OCI-LY3 (cell line): Measurements from ENCODE around the gene SNAP47.

ENCODE experiments used
- H2AFZ ChIP-seq: fragments of 200-600, 300-600 bp; shearing (Covaris generic); 2 replicates; pipeline ENCODE4 v1.6.0; 2014; ENCODE audit warnings: antibody characterized with exemption, low read depth, low read length
- H3K27ac ChIP-seq: fragments of 200-600, 300-600 bp; sonication (generic); 2 replicates; pipeline ENCODE4 v1.5.1; 2014; ENCODE audit warnings: mild to moderate bottlenecking, low read length, moderate library complexity, mixed read lengths
- H3K27me3 ChIP-seq: fragments of 200-600, 300-600 bp; sonication (generic); 2 replicates; pipeline ENCODE4 v1.6.1; 2014; ENCODE audit warnings: low read depth, low read length, mixed read lengths
- H3K36me3 ChIP-seq: fragments of 200-600, 300-600 bp; sonication (generic); replicated peaks from 2 replicates; pipeline ENCODE3; 2014; ENCODE audit warnings: low read depth, low read length, mixed read lengths
- H3K4me1 ChIP-seq: fragments of 300-600, 200-600 bp; sonication (generic); 2 replicates; pipeline ENCODE4 v1.6.1; 2014; ENCODE audit warnings: low read length, mixed read lengths
- H3K4me2 ChIP-seq: fragments of 200-600, 300-600 bp; sonication (generic); 2 replicates; pipeline ENCODE4 v1.6.1; 2014; ENCODE audit warnings: low read length, mixed read lengths
- H3K4me3 ChIP-seq: fragments of 300-600, 200-600 bp; sonication (generic); 2 replicates; pipeline ENCODE4 v1.5.1; 2014; ENCODE audit warnings: antibody characterized with exemption, mild to moderate bottlenecking, low read length, moderate library complexity
- H3K79me2 ChIP-seq: fragments of 300-600, 200-600 bp; shearing (Covaris generic); 2 replicates; pipeline ENCODE4 v1.6.1; 2014; ENCODE audit warnings: mild to moderate bottlenecking, low read length, mixed read lengths
- H3K9ac ChIP-seq: fragments of 300-600, 200-600 bp; shearing (Covaris generic); 2 replicates; pipeline ENCODE4 v1.6.0; 2014; ENCODE audit warnings: mild to moderate bottlenecking, low read length, moderate library complexity
- H3K9me3 ChIP-seq: fragments of 200-600, 300-600 bp; shearing (Covaris generic); 2 replicates; pipeline ENCODE4 v1.6.1; 2014; ENCODE audit warnings: low read length, mixed read lengths; ENCODE audit not compliant: insufficient read depth
- H4K20me1 ChIP-seq: fragments of 200-600, 300-600 bp; sonication (generic); 2 replicates; pipeline ENCODE4 v1.6.1; 2016; ENCODE audit warnings: low read length, mixed read lengths; ENCODE audit not compliant: insufficient read depth
- EZH2phosphoT487 ChIP-seq: fragments of 200-600 bp; shearing (Covaris generic); IDR thresholded peaks from 2 replicates; pipeline ENCODE4 v1.6.1; 2018; ENCODE audit warnings: antibody characterized with exemption, mixed run types, low read depth
- TF ChIP-seq, protein P1 (sequence below): fragments of 200-600, 300-600 bp; sonication (generic); IDR thresholded peaks from 2 replicates; pipeline ENCODE4 v1.5.1; 2014; ENCODE audit warnings: antibody characterized with exemption, low read length, low read depth

Gene SNAP47

GRCh38 chr1:227777156-227777555 lies 41.9 kb downstream of the SNAP47 start:
- no peak overlapping the region for H2AFZ ChIP-seq
- TF ChIP-seq EZH2phosphoT487 = no peak
- TF ChIP-seq, protein P1, sequence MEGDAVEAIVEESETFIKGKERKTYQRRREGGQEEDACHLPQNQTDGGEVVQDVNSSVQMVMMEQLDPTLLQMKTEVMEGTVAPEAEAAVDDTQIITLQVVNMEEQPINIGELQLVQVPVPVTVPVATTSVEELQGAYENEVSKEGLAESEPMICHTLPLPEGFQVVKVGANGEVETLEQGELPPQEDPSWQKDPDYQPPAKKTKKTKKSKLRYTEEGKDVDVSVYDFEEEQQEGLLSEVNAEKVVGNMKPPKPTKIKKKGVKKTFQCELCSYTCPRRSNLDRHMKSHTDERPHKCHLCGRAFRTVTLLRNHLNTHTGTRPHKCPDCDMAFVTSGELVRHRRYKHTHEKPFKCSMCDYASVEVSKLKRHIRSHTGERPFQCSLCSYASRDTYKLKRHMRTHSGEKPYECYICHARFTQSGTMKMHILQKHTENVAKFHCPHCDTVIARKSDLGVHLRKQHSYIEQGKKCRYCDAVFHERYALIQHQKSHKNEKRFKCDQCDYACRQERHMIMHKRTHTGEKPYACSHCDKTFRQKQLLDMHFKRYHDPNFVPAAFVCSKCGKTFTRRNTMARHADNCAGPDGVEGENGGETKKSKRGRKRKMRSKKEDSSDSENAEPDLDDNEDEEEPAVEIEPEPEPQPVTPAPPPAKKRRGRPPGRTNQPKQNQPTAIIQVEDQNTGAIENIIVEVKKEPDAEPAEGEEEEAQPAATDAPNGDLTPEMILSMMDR = no peak
- H3K4me3 ChIP-seq = no peak overlapping the region
- H3K27ac ChIP-seq = no peak overlapping the region
- H3K36me3 ChIP-seq = peaks cover 55% of the 10 kb centered on the region
- no peak overlapping the region for H3K4me2 ChIP-seq
- 0 out of 2 replicates have a peak, but pooled peaks cover 4% of the 10 kb centered on the region for H4K20me1 ChIP-seq
- H3K4me1 ChIP-seq = no peaks in the 10 kb centered on the region; the same call in 1 of the 2 replicates
- H3K79me2 ChIP-seq = 0 out of 2 replicates have a peak, but pooled peaks cover 3% of the 10 kb centered on the region
- H3K9me3 ChIP-seq = no peaks in the 10 kb centered on the region
- no peaks in the 10 kb centered on the region for H3K27me3 ChIP-seq
- H3K9ac ChIP-seq = no peak overlapping the region

GRCh38 chr1:227777646-227778045 lies 42.4 kb downstream of the SNAP47 start:
- Histone ChIP-seq H2AFZ (no peak overlapping the region), H3K27me3 (no peaks in the 10 kb centered on the region), H3K4me2 (no peak overlapping the region), H3K9ac (no peak overlapping the region), H3K79me2 (no peaks in the 10 kb centered on the region), H3K9me3 (no peaks in the 10 kb centered on the region), H3K4me3 (no peak overlapping the region), H4K20me1 (0 out of 2 replicates have a peak, but pooled peaks cover 4% of the 10 kb centered on the region), H3K36me3 (peaks cover 55% of the 10 kb centered on the region), H3K4me1 (peaks cover 5% of the 10 kb centered on the region), H3K27ac (no peak overlapping the region)
- no peak for TF ChIP-seq EZH2phosphoT487
- TF ChIP-seq, protein P1 = no peak

- Histone ChIP-seq H4K20me1 (0 out of 2 replicates have a peak, but pooled peaks cover 4% of the 10 kb centered on the region), H3K27ac (no peak overlapping the region)
Observed at GRCh38 chr1:227778401-227778947, 43.2 kb downstream of the SNAP47 start.

GRCh38 chr1:227779021-227779441 lies 43.8 kb downstream of the SNAP47 start:
- H3K36me3 ChIP-seq = peaks cover 53% of the 10 kb centered on the region
- no peak overlapping the region for H3K9ac ChIP-seq
- H3K79me2 ChIP-seq = no peaks in the 10 kb centered on the region
- no peak overlapping the region for H3K4me3 ChIP-seq
- H3K9me3 ChIP-seq = no peaks in the 10 kb centered on the region
- TF ChIP-seq EZH2phosphoT487 = no peak
- TF ChIP-seq, protein P1 = no peak
- H3K4me2 ChIP-seq = no peak overlapping the region
- H3K4me1 ChIP-seq = peaks cover 6% of the 10 kb centered on the region
- H3K27me3 ChIP-seq = no peaks in the 10 kb centered on the region
- no peak overlapping the region for H3K27ac ChIP-seq
- H4K20me1 ChIP-seq = 0 out of 2 replicates have a peak, but pooled peaks cover 4% of the 10 kb centered on the region
- no peak overlapping the region for H2AFZ ChIP-seq

More at GRCh38 chr1:227778401-227778947, 43.2 kb downstream of the SNAP47 start:
- no peak overlapping the region for H3K4me3 ChIP-seq
- no peaks in the 10 kb centered on the region for H3K27me3 ChIP-seq
- TF ChIP-seq, protein P1 = no peak
- TF ChIP-seq EZH2phosphoT487 = no peak
- H3K4me2 ChIP-seq = no peak overlapping the region
- H3K36me3 ChIP-seq = peaks cover 56% of the 10 kb centered on the region
- no peak overlapping the region for H3K9ac ChIP-seq
- peaks cover 6% of the 10 kb centered on the region for H3K4me1 ChIP-seq
- H3K9me3 ChIP-seq = no peaks in the 10 kb centered on the region
- H2AFZ ChIP-seq = no peak overlapping the region
- no peaks in the 10 kb centered on the region for H3K79me2 ChIP-seq
